Lung (tissue), 12 donors: ENCODE results near the gene PLCL1. TPM values are rescaled to one million over a fixed set of nuclear protein-coding genes. Genes with fewer than 3 reads are reported as not detected.
"Not testable (repeated sequence)": the region's sequence is repeated elsewhere in the genome, so short reads cannot be mapped to it uniquely, and the experiment has no call there.

Experiments
- ATAC-seq: fragments of 200-7000 bp; cut with Tn5 transposase; one replicate; pipeline ENCODE4 v1.9.1; 2020; ENCODE audit warnings: moderate number of reproducible peaks; ENCODE audit not compliant: insufficient read depth, low FRiP score
- DNase-seq, 3 donors: peaks; one replicate each; pipeline ENCODE4 v3.0.0-alpha.2; 2013 to 2017
- H3K27ac ChIP-seq, 2 donors: one replicate each; pipeline ENCODE4 v1.5.1; 2013; ENCODE audit warnings: mild to moderate bottlenecking in 2 of 2, moderate library complexity in 2 of 2, control low read depth in 1 of 2, inconsistent platforms in 1 of 2, low read depth in 1 of 2, low read length in 1 of 2
- H3K27me3 ChIP-seq, 3 donors: one replicate each; pipeline ENCODE4 v1.5.1; 2013; ENCODE audit warnings: low read length in 2 of 3; ENCODE audit not compliant: control insufficient read depth in 3 of 3, insufficient read depth in 3 of 3
- H3K36me3 ChIP-seq, 4 donors: one replicate each; pipeline ENCODE4 v1.5.1; 2013; ENCODE audit warnings: low read length in 4 of 4, mild to moderate bottlenecking in 1 of 4, moderate library complexity in 1 of 4; ENCODE audit not compliant: control insufficient read depth in 4 of 4, insufficient read depth in 4 of 4
- H3K4me1 ChIP-seq, 5 donors: one replicate each; pipeline ENCODE4 v1.5.1; 2013; ENCODE audit warnings: low read length in 5 of 5, mild to moderate bottlenecking in 2 of 5, moderate library complexity in 1 of 5; ENCODE audit not compliant: control insufficient read depth in 5 of 5, insufficient read depth in 5 of 5
- H3K4me3 ChIP-seq: one replicate; pipeline ENCODE4 v1.5.1; 2013; ENCODE audit warnings: mild to moderate bottlenecking, control low read depth, moderate library complexity
- H3K9ac ChIP-seq, 2 donors: one replicate each; pipeline ENCODE4 v1.5.1; 2013; ENCODE audit warnings: low read length in 2 of 2, control low read depth in 1 of 2; ENCODE audit not compliant: insufficient read depth in 1 of 2
- H3K9me3 ChIP-seq, 4 donors: one replicate each; pipeline ENCODE4 v1.5.1; 2013; ENCODE audit warnings: low read length in 3 of 4, mild to moderate bottlenecking in 1 of 4, moderate library complexity in 1 of 4; ENCODE audit not compliant: control insufficient read depth in 4 of 4, insufficient read depth in 3 of 4
- WGBS, 2 donors: extraction: QIAGEN DNeasy Blood & Tissue Kit; methylation state at CpG; one replicate each; pipeline ENCODE4 v1.1.7; 2013; 5-methylcytosine and 5-hydroxymethylcytosine counted together
- polyA plus RNA-seq, 2 donors: library from polyadenylated mRNA; stranded (reverse); fragments of 200-250 nt; gene quantifications; one replicate each; pipeline ENCODE4 v1.2.1, GENCODE V29; 2013
- total RNA-seq, 2 donors: library from RNA; depleted of rRNA in 1 of 2; stranded (reverse); fragments of >200 nt in 1 of 2; gene quantifications; one replicate each; pipeline ENCODE4 v1.2.1, GENCODE V29; 2014 to 2021
- TF ChIP-seq, protein P1 (sequence below): IDR thresholded peaks from 2 replicates; pipeline ENCODE4 v1.5.1; 2012; ENCODE audit warnings: mild to moderate bottlenecking; ENCODE audit errors: control extremely low read depth, extremely low read depth
- donor health status: control.
- donor health status: control.
- donor health status: Bipolar disorder and iron deficiency.
- donor health status: healthy.
- donor health status: DM: yes; HTN: yes; CAD: no.

The PLCL1 gene
- total and polyA plus RNA-seq, 4 donors: 1.1 to 13.0 (median 2.9) TPM

DNA sequence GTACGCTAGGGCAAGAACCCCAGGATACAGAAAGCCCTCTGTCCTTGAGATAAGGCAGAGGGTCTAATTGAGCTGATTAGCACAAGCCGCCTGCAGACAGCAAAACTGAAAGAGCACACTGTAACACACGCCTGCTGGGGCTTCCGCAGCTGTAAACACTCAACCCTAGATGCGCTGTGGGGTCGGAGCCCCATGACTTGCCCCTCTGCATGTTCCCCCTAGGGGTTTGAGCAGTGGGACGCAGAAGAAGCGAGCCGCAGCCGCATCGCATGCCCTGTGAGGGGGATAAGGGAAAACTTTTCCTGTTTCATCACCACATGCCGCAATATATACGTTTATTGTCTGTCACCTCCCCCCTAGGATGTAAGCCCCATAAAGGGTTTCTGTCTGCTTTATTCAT is 384.6 kb downstream of the PLCL1 start:
- 73 to 84% methylated on average over 13 of the region's 13 CpGs for WGBS, 2 donors
- no peaks in the 10 kb centered on the region for H3K4me1 ChIP-seq
- no peak for DNase-seq
- no peaks in the 10 kb centered on the region for H3K36me3 ChIP-seq
- H3K9ac ChIP-seq: no peak overlapping the region
- ATAC-seq: no peak
- peaks cover 0 to 4% (median 0%) of the 10 kb centered on the region in 3 donors for H3K27me3 ChIP-seq
- H3K27ac ChIP-seq: no peak overlapping the region
- peaks cover 0 to 5% (median 0%) of the 10 kb centered on the region in 4 donors for H3K9me3 ChIP-seq
- TF ChIP-seq, protein P1, sequence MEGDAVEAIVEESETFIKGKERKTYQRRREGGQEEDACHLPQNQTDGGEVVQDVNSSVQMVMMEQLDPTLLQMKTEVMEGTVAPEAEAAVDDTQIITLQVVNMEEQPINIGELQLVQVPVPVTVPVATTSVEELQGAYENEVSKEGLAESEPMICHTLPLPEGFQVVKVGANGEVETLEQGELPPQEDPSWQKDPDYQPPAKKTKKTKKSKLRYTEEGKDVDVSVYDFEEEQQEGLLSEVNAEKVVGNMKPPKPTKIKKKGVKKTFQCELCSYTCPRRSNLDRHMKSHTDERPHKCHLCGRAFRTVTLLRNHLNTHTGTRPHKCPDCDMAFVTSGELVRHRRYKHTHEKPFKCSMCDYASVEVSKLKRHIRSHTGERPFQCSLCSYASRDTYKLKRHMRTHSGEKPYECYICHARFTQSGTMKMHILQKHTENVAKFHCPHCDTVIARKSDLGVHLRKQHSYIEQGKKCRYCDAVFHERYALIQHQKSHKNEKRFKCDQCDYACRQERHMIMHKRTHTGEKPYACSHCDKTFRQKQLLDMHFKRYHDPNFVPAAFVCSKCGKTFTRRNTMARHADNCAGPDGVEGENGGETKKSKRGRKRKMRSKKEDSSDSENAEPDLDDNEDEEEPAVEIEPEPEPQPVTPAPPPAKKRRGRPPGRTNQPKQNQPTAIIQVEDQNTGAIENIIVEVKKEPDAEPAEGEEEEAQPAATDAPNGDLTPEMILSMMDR: no peak
- H3K4me3 ChIP-seq: no peak overlapping the region

DNA sequence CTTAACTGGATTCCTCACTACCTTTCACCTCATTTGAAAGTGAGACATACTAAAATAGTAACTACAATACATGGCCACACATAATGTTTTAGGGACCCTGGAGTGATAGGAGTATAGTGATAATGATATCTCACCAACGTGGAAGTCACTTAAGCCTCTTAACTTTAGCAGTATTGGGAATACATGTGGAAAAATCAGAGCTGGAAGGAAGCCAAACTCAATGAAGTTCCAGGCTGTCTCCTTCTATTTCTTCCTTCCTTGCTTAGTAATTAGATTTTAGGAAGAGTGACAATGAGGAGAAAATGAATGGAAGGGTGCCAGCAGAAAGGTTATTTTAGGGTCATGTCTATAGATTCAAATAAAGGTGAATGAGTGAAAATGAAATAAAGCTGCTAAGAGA is 387.3 kb downstream of the PLCL1 start:
- TF ChIP-seq, protein P1: no peak
- WGBS, 2 donors: 13 to 35% methylated on average over 1 of the region's 1 CpG
- Histone ChIP-seq H3K9ac (no peak overlapping the region), H3K36me3 (no peaks in the 10 kb centered on the region), H3K4me1 (no peaks in the 10 kb centered on the region), H3K9me3 (peaks cover 0 to 7% (median 0%) of the 10 kb centered on the region in 4 donors), H3K27me3 (peaks cover 0 to 4% (median 0%) of the 10 kb centered on the region in 3 donors), H3K27ac (no peak overlapping the region), H3K4me3 (no peak overlapping the region)
- ATAC-seq (no peak), DNase-seq (peak in 2 of 3 donors; percentile 21 to 44)

DNA sequence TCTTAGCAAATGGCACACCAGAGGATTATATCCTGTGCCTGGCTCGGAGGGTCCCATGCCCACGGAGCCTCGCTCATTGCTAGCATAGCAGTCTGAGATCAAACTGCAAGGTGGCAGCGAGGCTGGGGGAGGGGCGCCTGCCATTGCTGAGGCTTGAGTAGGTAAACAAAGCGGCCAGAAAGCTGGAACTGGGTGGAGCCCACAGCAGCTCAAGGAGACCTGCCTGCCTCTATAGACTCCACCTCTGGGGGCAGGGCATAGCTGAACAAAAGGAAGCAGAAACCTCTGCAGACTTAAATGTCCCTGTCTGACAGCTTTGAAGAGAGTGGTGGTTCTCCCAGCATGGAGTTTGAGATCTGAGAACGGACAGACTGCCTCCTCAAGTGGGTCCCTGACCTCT is 392.2 kb downstream of the PLCL1 start:
- WGBS, 2 donors: 78 to 85% methylated on average over 5 to 7 of the region's 7 CpGs
- H3K4me3 ChIP-seq, H3K4me1 ChIP-seq, H3K27ac ChIP-seq, H3K27me3 ChIP-seq, H3K9me3 ChIP-seq, H3K36me3 ChIP-seq, DNase-seq, ATAC-seq, H3K9ac ChIP-seq: not testable (repeated sequence)

Other genes with a start within 250 kb of the PLCL1 start
- gene RFTN2, start 129.0 kb upstream of the PLCL1 start, total RNA-seq: 10 to 100 TPM in 1 of 2 donors, 1 to 10 TPM in 1; 3.2 to 22.6 TPM
- gene RFTN2, start 129.0 kb upstream of the PLCL1 start, polyA plus RNA-seq: under 1 TPM; 0.40 to 0.83 TPM
- 1 to 10 TPM; 6.1 to 7.2 TPM for gene MARS2, start 99.2 kb upstream of the PLCL1 start, total RNA-seq
- 1 to 10 TPM; 1.9 to 5.2 TPM for gene MARS2, start 99.2 kb upstream of the PLCL1 start, polyA plus RNA-seq
- not detected for gene BOLL, start 19.3 kb upstream of the PLCL1 start, total RNA-seq
- gene BOLL, start 19.3 kb upstream of the PLCL1 start, polyA plus RNA-seq: not detected